Activated CD4-positive, alpha-beta T cell treated with anti-CD3 and anti-CD28 coated beads, Interleukin-2, amount 50 U/mL, for 48 hours (primary cell): ENCODE results near the gene C2orf66.

Experiments used
- DNase-seq, 2 experiments: peaks; one replicate each; pipeline ENCODE4 v3.0.0-alpha.2; 2020

Gene C2orf66

DNA sequence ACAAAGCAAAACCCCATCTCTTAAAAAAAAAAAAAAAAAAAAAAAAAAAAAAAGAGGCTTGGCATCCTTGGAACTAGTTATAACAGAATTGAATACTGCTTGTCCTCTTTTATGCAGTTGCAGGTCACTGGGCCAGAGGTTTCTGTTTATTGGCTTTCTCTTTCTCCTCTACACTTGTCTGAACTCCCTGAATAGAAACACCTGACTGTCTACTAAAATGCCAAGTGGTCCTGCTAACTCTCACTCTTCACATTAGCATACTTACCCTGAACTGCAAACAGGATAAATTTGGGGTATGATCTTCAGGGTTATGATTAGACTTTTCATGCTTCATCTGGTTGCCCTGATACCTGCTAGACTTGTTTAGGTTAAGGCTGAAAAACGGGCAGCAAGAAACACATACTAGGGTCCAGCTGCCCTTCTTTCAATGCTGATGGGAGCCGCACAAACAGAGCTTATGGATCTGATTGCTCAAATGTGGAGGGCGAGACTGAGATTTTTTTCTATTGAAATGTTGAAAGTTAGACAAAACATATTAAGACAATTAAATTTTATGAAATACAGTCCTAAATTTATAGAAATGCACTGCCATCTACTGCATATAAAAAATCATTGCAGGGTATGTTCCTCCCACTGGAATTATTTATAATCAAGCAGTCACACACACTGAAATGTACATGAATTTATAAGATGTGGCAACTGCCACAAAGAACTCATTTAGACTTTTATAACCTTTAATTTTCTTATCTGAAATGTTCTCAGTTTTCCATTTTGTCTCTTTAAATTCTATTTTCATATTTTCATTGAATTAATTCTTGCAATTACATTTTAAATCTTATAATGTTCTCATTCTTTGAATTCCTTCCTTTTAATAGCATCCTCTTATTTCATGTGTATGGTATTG lies 50.4 kb downstream of the C2orf66 start:
- DNase-seq = no peak
